Adrenal gland (tissue), 5 donors: ENCODE data around the gene PRKAR1B.

Experiments used
- CTCF ChIP-seq, 6 experiments: fragments of 450-650 bp in 4 of 6; fragments of 200-600 bp in 2 of 6; sonication (generic) in 1 of 6; IDR thresholded peaks; 1 replicate in 5 of 6; 2 replicates in 1 of 6; pipeline versions ENCODE4 v1.5.1 to v1.8.0; 2016 to 2021; ENCODE audit warnings: antibody characterized with exemption in 6 of 6, mild to moderate bottlenecking in 2 of 6, moderate library complexity in 1 of 6
- POLR2A ChIP-seq, 2 donors: fragments of 450-650 bp; IDR thresholded peaks; one replicate each; pipeline ENCODE4 v1.6.1; 2017; ENCODE audit warnings: antibody characterized with exemption in 2 of 2, mild to moderate bottlenecking in 2 of 2, moderate library complexity in 1 of 2
- donor health status: DM: no; HTN: no; CAD: no.

DNA sequence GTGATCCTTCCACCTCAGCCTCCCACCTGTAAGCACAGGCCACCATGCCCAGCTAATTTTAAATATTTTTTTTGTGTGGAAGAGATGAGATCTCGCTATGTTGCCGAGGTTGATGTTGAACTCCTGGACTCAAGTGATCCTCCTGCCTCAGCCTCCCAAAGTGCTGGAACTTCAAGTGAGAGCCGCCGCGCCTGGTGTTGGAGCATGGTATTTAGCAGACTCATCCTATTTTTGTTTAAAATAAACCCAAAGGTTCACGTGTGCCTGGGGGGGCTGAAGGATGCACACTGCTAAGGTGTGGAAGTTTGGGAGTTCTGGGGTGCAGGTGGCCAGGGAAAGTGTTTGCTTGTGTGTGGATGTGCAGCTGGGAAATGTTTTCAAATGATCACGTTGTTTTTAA is 225.6 kb downstream of the PRKAR1B start:
- TF ChIP-seq CTCF (IDR thresholded peaks at IDR 0.05) (no peak), POLR2A (IDR thresholded peaks at IDR 0.05) (no peak)
